Panc1 (cell line): ENCODE measurements around the gene KCTD4. TPM values are rescaled to one million over a fixed set of nuclear protein-coding genes. Genes with fewer than 3 reads are reported as not detected.

Experiments used
- ATAC-seq: fragments of 200-7000 bp; cut with Tn5 transposase; 2 replicates; pipeline ENCODE4 v1.9.1; 2020; ENCODE audit warnings: mild to moderate bottlenecking, moderate library complexity
- BruUV-seq: library from RNA; stranded (reverse); fragments of 400-500 nt; replicated peaks from 2 replicates; lab custom pipeline; 2021; lab: Mats Ljungman, UMichigan
- CTCF ChIA-PET: fragments of 300-600 bp; sonication (Branson Sonifier 250); formaldehyde crosslinking; loops from one replicate; lab custom pipeline; 2022; ENCODE audit warnings: antibody characterized with exemption; lab: Charles Lee
- POLR2A ChIA-PET: fragments of 300-600 bp; sonication (Branson Sonifier 250); formaldehyde crosslinking; loops from one replicate; lab custom pipeline; 2022; ENCODE audit warnings: antibody characterized with exemption; lab: Charles Lee
- DNase-seq: peaks from one replicate; pipeline ENCODE4 v3.0.0-alpha.2; 2010; ENCODE audit warnings: low read depth, low spot score
- H3K27ac ChIP-seq: 2 replicates; pipeline ENCODE4 v1.5.1; 2011; ENCODE audit warnings: mild to moderate bottlenecking, low read length, inconsistent platforms
- H3K27me3 ChIP-seq: fragments of 200-500 bp; sonication (Bioruptor generic); 2 replicates; pipeline ENCODE4 v1.6.0; 2014; ENCODE audit warnings: low read length, inconsistent platforms; ENCODE audit not compliant: control insufficient read depth, insufficient read depth
- H3K36me3 ChIP-seq: fragments of 200-500 bp; sonication (Bioruptor generic); 2 replicates; pipeline ENCODE4 v1.5.1; 2014; ENCODE audit warnings: inconsistent platforms, mild to moderate bottlenecking, low read length, moderate library complexity; ENCODE audit not compliant: control insufficient read depth, insufficient read depth
- H3K4me1 ChIP-seq: 2 replicates; pipeline ENCODE4 v1.5.1; 2011; ENCODE audit warnings: inconsistent platforms, mild to moderate bottlenecking, low read length, moderate library complexity; ENCODE audit not compliant: control insufficient read depth, insufficient read depth
- H3K4me3 ChIP-seq, 2 experiments: 2 replicates each; pipeline ENCODE4 v1.5.1; 2011 to 2012; ENCODE audit warnings: low read depth in 2 of 2, low read length in 2 of 2, mild to moderate bottlenecking in 2 of 2, inconsistent platforms in 1 of 2, moderate library complexity in 1 of 2
- H3K9me3 ChIP-seq: fragments of 200-500 bp; sonication (Bioruptor generic); 2 replicates; pipeline ENCODE4 v1.5.1; 2014; ENCODE audit warnings: low read depth, mild to moderate bottlenecking, inconsistent platforms, low read length, moderate library complexity; ENCODE audit not compliant: control insufficient read depth, insufficient read depth
- CTCF ChIP-seq: fragments of 450-650 bp; IDR thresholded peaks from 2 replicates; pipeline ENCODE4 v1.5.1; 2017; ENCODE audit warnings: mild to moderate bottlenecking
- POLR2AphosphoS5 ChIP-seq: IDR thresholded peaks from 2 replicates; pipeline ENCODE4 v1.6.1; 2012; ENCODE audit warnings: mild to moderate bottlenecking, low read depth, low read length, moderate library complexity
- REST ChIP-seq, 2 experiments: IDR thresholded peaks; 2 replicates each; pipeline ENCODE4 v1.6.1; 2011 to 2012; ENCODE audit warnings: low read depth in 2 of 2, control low read depth in 1 of 2, low read length in 1 of 2, mild to moderate bottlenecking in 1 of 2, moderate library complexity in 1 of 2; ENCODE audit not compliant: insufficient read depth in 1 of 2
- SIN3A ChIP-seq: IDR thresholded peaks from 2 replicates; pipeline ENCODE4 v1.6.1; 2012; ENCODE audit warnings: low read depth, mild to moderate bottlenecking, low read length, moderate library complexity, borderline replicate concordance; ENCODE audit not compliant: insufficient read depth
- TCF7L2 ChIP-seq: IDR thresholded peaks from 2 replicates; pipeline ENCODE4 v1.6.1; 2011; ENCODE audit warnings: mild to moderate bottlenecking, low read depth, low read length, inconsistent platforms
- in situ Hi-C: cut with HindIII; loops from 2 replicates; pipeline ENCODE4 v1.10.0; 2016; ENCODE audit warnings: low sequenced_read_pairs, low pct_unique_long_range_greater_than_20kb
- intact Hi-C: fragments of 100-400 bp; cut with micrococcal nuclease; formaldehyde crosslinking; loops from one replicate; pipeline ENCODE4 v1.10.0; 2022; ENCODE audit not compliant: unreplicated experiment
- total RNA-seq: library from RNA; stranded (reverse); gene quantifications from one replicate; pipeline ENCODE4 v1.2.1, GENCODE V29; 2021; ENCODE audit not compliant: unreplicated experiment

Gene KCTD4
- total RNA-seq, 1 experiment from 2014 or later = not detected

- Histone ChIP-seq H3K9me3 (no peaks in the 10 kb centered on the region), H3K36me3 (no peaks in the 10 kb centered on the region; the same call in 1 of the 2 replicates), H3K27ac (peak overlapping the region; percentile 93), H3K4me3 (no peak overlapping the region), H3K27me3 (no peaks in the 10 kb centered on the region), H3K4me1 (peaks cover 23% of the 10 kb centered on the region)
- POLR2A ChIA-PET = interaction anchor here (0.6 kb wide), 1 partner anchor 158 kb away, joined by 3 read pairs; no protein-coding TSS in a partner anchor
- in situ Hi-C loops = no loop called here
- intact Hi-C loops = no loop called here
- TF ChIP-seq REST (IDR thresholded peaks at IDR 0.05; ENCODE audit: insufficient read depth in 1 of 2, low read depth in 2 of 2, low read length in 1 of 2) = no peak
- no peak for TF ChIP-seq CTCF
- TF ChIP-seq SIN3A = no peak
- no peak for TF ChIP-seq TCF7L2
- peak; percentile 67; the same call in 1 of the 2 replicates for TF ChIP-seq POLR2AphosphoS5
- BruUV-seq = no TSS peak
- CTCF ChIA-PET = no interaction called here
- ATAC-seq = peak; percentile 98
- peak; percentile 53 for DNase-seq
These were observed 38.0 kb downstream of the KCTD4 start for GRCh38 chr13:45162821-45163220.

- peak; percentile 61 for ATAC-seq
- no TSS peak for BruUV-seq
- Histone ChIP-seq H3K9me3 (no peaks in the 10 kb centered on the region), H3K4me1 (peaks cover 21% of the 10 kb centered on the region), H3K27me3 (no peaks in the 10 kb centered on the region), H3K4me3 (no peak overlapping the region), H3K36me3 (no peaks in the 10 kb centered on the region; the same call in 1 of the 2 replicates), H3K27ac (peak overlapping the region; percentile 93)
- intact Hi-C loops = no loop called here
- CTCF ChIA-PET = no interaction called here
- no peak for DNase-seq
- TF ChIP-seq SIN3A = no peak
- no peak for TF ChIP-seq POLR2AphosphoS5
- no peak for TF ChIP-seq TCF7L2
- no peak for TF ChIP-seq REST (IDR thresholded peaks at IDR 0.05; ENCODE audit: insufficient read depth in 1 of 2, low read depth in 2 of 2, low read length in 1 of 2)
- no peak for TF ChIP-seq CTCF
- POLR2A ChIA-PET = interaction anchor here (0.6 kb wide), 2 partner anchors 158 to 175 kb away, joined by 3 read pairs; no protein-coding TSS in a partner anchor
- in situ Hi-C loops = no loop called here
These were observed 38.7 kb downstream of the KCTD4 start for GRCh38 chr13:45162194-45162593.
